K562 (cell line): ENCODE data around the gene ZNF385D. TPM values are rescaled to one million over a fixed set of nuclear protein-coding genes. Genes with fewer than 3 reads are reported as not detected.

Source experiments
- ADNP ChIP-seq: fragments of 200-800 bp; sonication (Bioruptor generic); IDR thresholded peaks from 2 replicates; pipeline ENCODE4 v1.6.1; 2016; ENCODE audit warnings: missing genetic modification characterization, missing compliant biosample characterization
- CEBPG ChIP-seq, 3 experiments: fragments of 200-800 bp in 1 of 3; sonication (Bioruptor generic) in 1 of 3; sonication (generic) in 1 of 3; formaldehyde crosslinking in 1 of 3; IDR thresholded peaks in 2 of 3; conservative IDR thresholded peaks in 1 of 3; 2 replicates each; pipeline versions ENCODE4 v1.6.1 to v1.8.0; 2016 to 2022; ENCODE audit warnings: missing compliant biosample characterization in 2 of 3, missing genetic modification characterization in 2 of 3, mild to moderate bottlenecking in 1 of 3, missing genetic modification reagents in 1 of 3
- CSDE1 ChIP-seq, 2 experiments: fragments of 450-650 bp; IDR thresholded peaks; 2 replicates each; pipeline ENCODE4 v1.6.1; 2016; ENCODE audit warnings: mild to moderate bottlenecking in 1 of 2
- ETV5 ChIP-seq: sonication (generic); formaldehyde crosslinking; IDR thresholded peaks from 2 replicates; pipeline ENCODE4 v1.4.0; 2020; ENCODE audit warnings: low read depth, mild to moderate bottlenecking, missing genetic modification reagents
- HDAC1 ChIP-seq, 2 experiments: fragments of 450-650 bp; IDR thresholded peaks; 2 replicates each; pipeline ENCODE4 v1.6.1; 2016 to 2017; ENCODE audit warnings: inconsistent platforms in 1 of 2, mild to moderate bottlenecking in 1 of 2, moderate library complexity in 1 of 2
- KLF16 ChIP-seq: IDR thresholded peaks from 2 replicates; pipeline ENCODE4 v1.6.1; 2016; ENCODE audit warnings: antibody characterized with exemption
- LCOR ChIP-seq: sonication (generic); formaldehyde crosslinking; IDR thresholded peaks from 2 replicates; pipeline ENCODE4 v1.8.0; 2022; ENCODE audit warnings: mild to moderate bottlenecking, missing genetic modification reagents
- LEF1 ChIP-seq: fragments of 450-650 bp; IDR thresholded peaks from 2 replicates; pipeline ENCODE4 v1.6.1; 2016; ENCODE audit warnings: mild to moderate bottlenecking
- NEUROD1 ChIP-seq: fragments of 150-350 bp; IDR thresholded peaks from 2 replicates; pipeline ENCODE4 v1.6.1; 2014; ENCODE audit warnings: borderline replicate concordance, low read length, low read depth; ENCODE audit not compliant: partially characterized antibody
- OTX1 ChIP-seq: fragments of 450-650 bp; formaldehyde crosslinking; IDR thresholded peaks from 2 replicates; pipeline ENCODE4 v1.4.0; 2022; ENCODE audit warnings: mild to moderate bottlenecking
- RBBP5 ChIP-seq: fragments of 200-600 bp; sonication (generic); IDR thresholded peaks from 2 replicates; pipeline ENCODE4 v1.6.1; 2012; ENCODE audit warnings: borderline replicate concordance, mild to moderate bottlenecking, low read length, control low read depth, inconsistent platforms; ENCODE audit not compliant: insufficient read depth, poor library complexity, severe bottlenecking
- TEAD4 ChIP-seq, 2 experiments: sonication (generic) in 1 of 2; formaldehyde crosslinking in 1 of 2; IDR thresholded peaks; 2 replicates each; pipeline versions ENCODE4 v1.6.1 to v1.8.0; 2012 to 2022; ENCODE audit warnings: borderline replicate concordance in 1 of 2, inconsistent platforms in 1 of 2, low read length in 1 of 2, mild to moderate bottlenecking in 1 of 2, missing genetic modification reagents in 1 of 2
- ZNF134 ChIP-seq: fragments of 250-450 bp; sonication (Bioruptor Pico); conservative IDR thresholded peaks from 2 replicates; pipeline ENCODE4 v1.4.0; 2020
- ZNF347 ChIP-seq: fragments of 450-650 bp; formaldehyde crosslinking; IDR thresholded peaks from 2 replicates; pipeline ENCODE4 v1.4.0; 2020; ENCODE audit warnings: low read depth, mild to moderate bottlenecking, moderate library complexity
- polyA plus RNA-seq, 8 experiments: library from polyadenylated mRNA; depleted of rRNA in 4 of 8; stranded (reverse) in 5 of 8; unstranded in 3 of 8; fragments of >200 nt; fragmentation: Nextera tagmentation in 2 of 8; fragmentation: Illumina TruSeq in 1 of 8; extraction: Ambion mirVana in 2 of 8; extraction: Trizol in 1 of 8; gene quantifications; 2 replicates each; pipeline versions ENCODE4 v1.2.1 to v1.2.3, GENCODE V29; 2011 to 2014; ENCODE audit warnings: inconsistent platforms in 1 of 8, missing spikeins in 1 of 8
- total RNA-seq, 7 experiments: library from RNA; depleted of rRNA in 6 of 7; stranded (reverse); fragments of >200 nt in 6 of 7; fragmentation: Illumina TruSeq in 2 of 7; extraction: Trizol in 2 of 7; gene quantifications; 2 replicates each; pipeline versions ENCODE4 v1.2.1 to v1.2.3, GENCODE V29; 2011 to 2021; ENCODE audit warnings: low replicate concordance in 1 of 7

Gene ZNF385D
- total and polyA plus RNA-seq, 9 of the 15 experiments (the other 6 are each of a cell fraction or from before 2014, with no cell fraction given), result 0.14 to 1.7 (median 0.51) TPM

DNA sequence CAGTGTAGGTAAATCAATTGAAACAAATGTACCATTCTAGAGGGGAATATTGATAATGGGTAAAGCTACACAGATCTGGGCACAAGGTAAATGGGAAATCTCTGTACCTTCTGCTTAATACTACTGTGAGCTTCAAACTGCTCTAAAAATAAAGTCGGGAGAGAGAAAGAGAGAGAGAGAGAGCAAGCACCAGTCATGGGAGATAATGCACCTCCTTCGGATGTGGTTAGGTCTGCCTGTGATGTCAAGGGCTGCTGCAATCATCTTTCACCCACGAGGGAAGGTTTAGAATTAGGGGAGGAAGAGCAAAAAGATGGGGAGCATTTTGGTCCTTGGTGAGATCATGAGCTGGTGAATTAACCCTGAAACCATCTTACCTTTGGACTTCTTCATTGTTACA, 219.1 kb downstream of the ZNF385D start (continued):
- peak; percentile 57; the same call in 1 of the 2 replicates for TF ChIP-seq CEBPG (CRISPR knock-in tag; IDR thresholded peaks at IDR 0.05)
- 0 out of 4 replicates have a peak, but pooled peaks of 1 of the 2 experiments have one; percentile 36 for TF ChIP-seq CEBPG (tag; conservative IDR thresholded peaks at IDR 0.05 in 1 of 2, IDR thresholded peaks at IDR 0.05 in 1 of 2)
- 0 out of 2 replicates have a peak, but pooled peaks have one; percentile 30 for TF ChIP-seq ETV5 (CRISPR knock-in tag)
- no peak for TF ChIP-seq NEUROD1
- TF ChIP-seq LCOR (CRISPR knock-in tag), result peak; percentile 68
- TF ChIP-seq OTX1, result 0 out of 2 replicates have a peak, but pooled peaks have one; percentile 5
- TF ChIP-seq ZNF347 (CRISPR knock-in tag), result no peak
- TF ChIP-seq ZNF134 (CRISPR knock-in tag), result no peak
- no peak for TF ChIP-seq CSDE1 (IDR thresholded peaks at IDR 0.05)
- peak; percentile 60; the same call in 1 of the 2 replicates for TF ChIP-seq KLF16
- 0 out of 4 replicates have a peak, but pooled peaks of 1 of the 2 experiments have one; percentile 20 for TF ChIP-seq HDAC1 (IDR thresholded peaks at IDR 0.05)
- no peak for TF ChIP-seq RBBP5
- no peak for TF ChIP-seq ADNP (tag)
- peak; percentile 64 for TF ChIP-seq TEAD4 (IDR thresholded peaks at IDR 0.05; ENCODE audit: low read length)
- TF ChIP-seq TEAD4 (CRISPR knock-in tag; IDR thresholded peaks at IDR 0.05; ENCODE audit: borderline replicate concordance), result no peak
- peak; percentile 25; the same call in 1 of the 2 replicates for TF ChIP-seq LEF1
- TF ChIP-seq, all 486 proteins: peak for 45
